ENCODE results near the gene UNC13B. TPM values are rescaled to one million over a fixed set of nuclear protein-coding genes. Genes with fewer than 3 reads are reported as not detected.

UNC13B gene
- total and polyA plus RNA-seq, 9 of the 15 experiments (the other 6 are each of a cell fraction or from before 2014, with no cell fraction given) = 2.4 to 11.5 (median 8.6) TPM

DNA sequence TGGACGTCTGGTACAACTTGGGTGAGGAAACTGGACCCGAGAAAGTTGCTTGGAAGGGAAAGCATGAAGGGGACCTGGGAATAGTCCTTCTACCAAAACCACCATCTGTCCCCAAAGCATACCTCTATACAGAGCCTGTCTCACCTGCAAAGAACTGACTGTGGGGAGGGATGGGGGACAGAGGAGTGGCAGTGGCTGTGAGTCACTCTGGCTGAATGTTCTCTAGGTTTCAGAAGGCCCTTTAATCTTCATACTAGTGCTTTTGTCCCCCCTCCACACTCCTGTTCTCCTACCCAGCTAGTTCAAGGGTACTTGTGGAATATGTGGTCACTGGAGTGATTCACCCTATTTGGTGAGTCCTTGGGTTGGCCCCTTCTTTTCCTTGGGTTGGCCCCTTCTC, 218.8 kb downstream of the UNC13B start (continued):
- TF ChIP-seq, protein P1, sequence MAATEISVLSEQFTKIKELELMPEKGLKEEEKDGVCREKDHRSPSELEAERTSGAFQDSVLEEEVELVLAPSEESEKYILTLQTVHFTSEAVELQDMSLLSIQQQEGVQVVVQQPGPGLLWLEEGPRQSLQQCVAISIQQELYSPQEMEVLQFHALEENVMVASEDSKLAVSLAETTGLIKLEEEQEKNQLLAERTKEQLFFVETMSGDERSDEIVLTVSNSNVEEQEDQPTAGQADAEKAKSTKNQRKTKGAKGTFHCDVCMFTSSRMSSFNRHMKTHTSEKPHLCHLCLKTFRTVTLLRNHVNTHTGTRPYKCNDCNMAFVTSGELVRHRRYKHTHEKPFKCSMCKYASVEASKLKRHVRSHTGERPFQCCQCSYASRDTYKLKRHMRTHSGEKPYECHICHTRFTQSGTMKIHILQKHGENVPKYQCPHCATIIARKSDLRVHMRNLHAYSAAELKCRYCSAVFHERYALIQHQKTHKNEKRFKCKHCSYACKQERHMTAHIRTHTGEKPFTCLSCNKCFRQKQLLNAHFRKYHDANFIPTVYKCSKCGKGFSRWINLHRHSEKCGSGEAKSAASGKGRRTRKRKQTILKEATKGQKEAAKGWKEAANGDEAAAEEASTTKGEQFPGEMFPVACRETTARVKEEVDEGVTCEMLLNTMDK (IDR thresholded peaks at IDR 0.05; ENCODE audit: borderline replicate concordance, insufficient read depth, low read depth, low read length, poor library complexity, severe bottlenecking) = no peak
- TF ChIP-seq HOXB6 (CRISPR knock-in tag; IDR thresholded peaks at IDR 0.05; ENCODE audit: borderline replicate concordance) = no peak

- no TSS peak for BruUV-seq (replicated peaks)
Observed at GRCh38 chr9:35385042-35385441, 223.2 kb downstream of the UNC13B start.

More at GRCh38 chr9:35385042-35385441, 223.2 kb downstream of the UNC13B start:
- FAIRE-seq = no peak
- no peak overlapping the region for H3K4me2 ChIP-seq (ENCODE audit: insufficient read depth, low read length)
- H2AFZ ChIP-seq (ENCODE audit: low read depth, low read length) = no peak overlapping the region
- in situ Hi-C loops (cut with MboI) (no loop called here), intact Hi-C loops (cut with micrococcal nuclease) (no loop called here)
- no peaks in the 10 kb centered on the region; the same call in 1 of the 2 replicates for H4K20me1 ChIP-seq (replicated peaks; ENCODE audit: control insufficient read depth, insufficient read depth, low read length)
- no peaks in the 10 kb centered on the region for H3K27me3 ChIP-seq (ENCODE audit: control insufficient read depth in 2 of 2, insufficient read depth in 2 of 2, low read length in 2 of 2)
- no peaks in the 10 kb centered on the region for H3K9me3 ChIP-seq (replicated peaks; ENCODE audit: control insufficient read depth, insufficient read depth, low read depth, low read length)
- DNase-seq (ENCODE audit: extremely low read depth in 1 of 4, low spot score in 3 of 4) = no peak
- CTCF ChIA-PET (ENCODE audit: low intra/inter-chr PET ratio) = no interaction called here
- WGBS (ENCODE audit: insufficient coverage, low coverage, missing lambda C conversion rate) = 74% methylated on average over 2 of the region's 2 CpGs
- POLR2A ChIA-PET = no interaction called here
- H3K36me3 ChIP-seq (ENCODE audit: control insufficient read depth, insufficient read depth, low read length) = no peaks in the 10 kb centered on the region
- no peak for TF ChIP-seq ZNF311 (CRISPR knock-in tag; IDR thresholded peaks at IDR 0.05)
- no peak for TF ChIP-seq HIVEP1 (CRISPR knock-in tag; IDR thresholded peaks at IDR 0.05)
- no peak for TF ChIP-seq ARID3B (CRISPR knock-in tag; IDR thresholded peaks at IDR 0.05; ENCODE audit: borderline replicate concordance)
- TF ChIP-seq MAZ (CRISPR knock-in tag; conservative IDR thresholded peaks at IDR 0.05 in 1 of 2, IDR thresholded peaks at IDR 0.05 in 1 of 2) = no peak
- H3K27ac ChIP-seq (ENCODE audit: extremely low read depth, low read depth, low read length) = no peak overlapping the region
- H3K9ac ChIP-seq (ENCODE audit: insufficient read depth in 1 of 2, low read depth in 2 of 2, low read length in 2 of 2) = no peak overlapping the region
- H3K4me1 ChIP-seq (replicated peaks in 1 of 2; ENCODE audit: control insufficient read depth in 2 of 2, insufficient read depth in 2 of 2, low read length in 2 of 2) = no peaks in the 10 kb centered on the region
- no peaks in the 10 kb centered on the region for H3K79me2 ChIP-seq (ENCODE audit: control insufficient read depth, insufficient read depth, low read length)
- ATAC-seq = no peak
- H3K9me1 ChIP-seq (ENCODE audit: control insufficient read depth, insufficient read depth, low read length) = no peaks in the 10 kb centered on the region
- no peak overlapping the region for H3K4me3 ChIP-seq
